Effector CD4-positive, alpha-beta T cell (primary cell): ENCODE data around the gene TMEM89.

Source experiments
- DNase-seq: peaks from one replicate; pipeline ENCODE4 v3.0.0-alpha.2; 2020

TMEM89 gene

DNA sequence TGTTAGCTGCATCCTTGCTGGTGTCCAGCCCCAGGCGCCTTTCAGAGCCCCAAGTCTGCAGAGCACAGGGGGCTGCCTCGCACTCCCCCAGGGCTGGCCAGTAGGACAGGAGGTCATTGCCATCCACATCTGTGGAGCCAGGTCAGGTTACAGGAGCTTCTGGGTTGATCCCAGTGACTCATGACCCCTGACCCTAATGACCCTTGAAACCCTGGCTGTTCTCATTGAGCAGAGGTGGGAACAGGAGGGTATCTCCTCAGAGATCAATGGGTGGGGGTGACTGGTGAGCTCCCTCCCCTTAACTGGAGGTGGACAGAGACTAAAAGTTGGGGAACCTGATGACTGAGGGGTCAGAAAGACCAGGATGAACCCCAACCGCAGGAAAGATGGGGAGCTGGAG lies 19.8 kb upstream of the TMEM89 start:
- DNase-seq, result no peak

GRCh38 chr3:48639944-48640606 lies 18.5 kb upstream of the TMEM89 start:
- no peak for DNase-seq

- DNase-seq, result no peak
Measured at GRCh38 chr3:48637305-48637704, 15.7 kb upstream of the TMEM89 start.

DNA sequence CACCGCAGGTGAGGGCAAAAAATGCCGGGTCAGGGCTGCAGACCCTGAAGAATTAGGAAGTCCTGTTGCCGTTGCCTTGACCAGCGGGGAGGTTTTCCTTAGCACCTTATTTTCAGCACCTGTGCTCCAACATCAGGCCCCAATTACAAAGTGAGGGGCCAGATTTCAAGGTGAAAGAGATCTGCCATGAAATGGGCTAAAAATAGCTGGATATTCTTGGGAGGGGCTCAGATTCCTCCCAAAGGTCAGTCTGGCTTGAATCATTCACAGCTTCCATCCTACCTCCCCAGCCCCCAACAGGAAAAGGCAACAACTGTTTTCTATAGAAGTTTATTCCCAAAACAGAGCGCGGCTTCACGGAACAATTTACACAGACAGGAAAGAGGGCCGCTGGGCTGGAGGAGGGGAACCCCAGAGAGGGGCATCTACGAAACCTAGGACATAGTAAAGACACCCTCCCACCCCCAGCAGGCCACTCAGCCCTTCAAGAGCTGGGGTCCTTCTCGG lies 14.6 kb upstream of the TMEM89 start:
- DNase-seq, result no peak

DNA sequence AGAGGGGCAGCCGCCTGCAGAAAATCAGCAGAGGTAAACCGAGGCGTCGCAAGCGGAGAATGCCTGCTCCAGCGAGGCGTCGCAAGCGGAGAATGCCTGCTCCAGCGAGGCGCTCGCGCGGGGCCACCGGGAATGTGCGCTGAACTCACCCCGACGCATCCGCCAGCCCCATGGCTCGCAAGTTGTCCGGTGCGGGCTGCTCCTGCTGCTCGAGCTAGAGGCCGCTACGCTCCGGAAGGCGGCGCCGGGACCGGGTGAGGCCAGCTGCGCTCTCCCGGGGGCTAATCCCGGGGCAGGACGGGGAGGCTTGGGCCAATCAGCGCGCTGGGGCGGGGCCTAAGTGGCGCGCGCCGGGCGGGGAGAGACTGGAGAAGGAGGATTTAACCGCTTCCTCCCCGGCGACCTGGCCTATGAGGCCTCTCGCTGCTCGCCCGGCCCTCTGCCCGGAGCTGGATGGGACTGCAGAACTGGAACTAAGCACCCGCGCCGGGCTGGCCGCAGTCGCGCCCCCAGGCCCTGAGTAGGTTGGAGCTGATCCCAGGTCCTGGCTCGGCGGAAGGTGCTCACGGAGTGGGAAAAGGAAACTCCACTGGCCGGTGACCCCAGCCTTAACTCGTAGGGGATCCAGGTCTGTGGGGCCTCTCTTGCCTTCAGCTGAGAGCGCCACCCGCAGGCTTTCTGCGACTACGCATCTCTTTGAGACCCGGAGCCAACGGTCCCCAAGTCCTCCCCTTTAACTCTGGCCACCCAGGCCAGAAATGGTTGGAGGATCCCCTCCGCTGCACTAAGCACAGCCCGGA lies 13.9 kb upstream of the TMEM89 start, which contains the start of gene SLC26A6:
Gene SLC26A6 (minus strand): TSS at position 240 of the 800 bp plus-strand sequence. CDS start 68 bp downstream, at position 172.
- peak; percentile 92 for DNase-seq

- DNase-seq, result peak; percentile 31
Measured at GRCh38 chr3:48634661-48635221, 13.2 kb upstream of the TMEM89 start.

DNA sequence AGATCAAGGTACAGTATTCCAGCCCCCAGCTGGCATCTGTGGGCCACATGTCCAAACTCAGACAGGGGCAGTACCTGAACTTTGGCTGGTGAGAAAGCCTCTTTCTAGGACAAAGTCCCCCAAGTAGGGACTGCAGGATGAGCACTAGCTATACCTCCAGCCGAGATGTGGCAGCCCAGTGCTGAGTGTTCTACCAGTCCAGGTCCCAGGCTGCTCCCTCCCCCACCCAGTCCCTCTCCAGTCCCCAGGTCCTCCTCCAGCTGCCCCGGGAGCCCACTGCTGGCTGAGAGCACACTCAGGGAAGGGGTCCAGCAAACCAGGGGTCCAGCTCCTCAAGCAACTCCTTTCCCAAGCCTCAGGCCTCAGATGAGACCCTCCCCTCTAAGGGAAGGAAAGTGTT lies 12.2 kb upstream of the TMEM89 start:
- no peak for DNase-seq

GRCh38 chr3:48633256-48633655 lies 11.7 kb upstream of the TMEM89 start:
- no peak for DNase-seq

GRCh38 chr3:48631516-48632448 lies 10.2 kb upstream of the TMEM89 start:
- DNase-seq, result no peak

- no peak for DNase-seq
Measured at GRCh38 chr3:48630833-48631232, 9.3 kb upstream of the TMEM89 start.

DNA sequence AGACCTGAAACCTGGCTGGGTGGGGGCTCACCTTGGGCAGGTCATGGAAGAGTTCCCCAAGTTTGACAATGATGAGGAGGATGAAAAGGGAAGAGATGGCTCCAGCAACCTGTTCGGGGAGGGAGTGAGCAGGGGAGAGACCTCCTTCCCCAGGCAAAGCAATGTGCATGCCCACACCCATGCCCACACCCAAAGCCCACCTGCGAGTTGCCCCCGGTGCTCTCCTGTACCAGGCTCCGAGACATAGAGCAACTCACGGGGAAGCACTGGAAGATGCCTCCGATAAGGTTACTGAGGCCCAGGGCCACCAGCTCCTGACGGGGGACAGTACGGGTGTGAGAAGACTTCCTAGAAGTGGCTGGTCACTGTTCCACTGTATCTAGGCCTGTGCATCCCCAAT lies 8.8 kb upstream of the TMEM89 start:
- no peak for DNase-seq

DNA sequence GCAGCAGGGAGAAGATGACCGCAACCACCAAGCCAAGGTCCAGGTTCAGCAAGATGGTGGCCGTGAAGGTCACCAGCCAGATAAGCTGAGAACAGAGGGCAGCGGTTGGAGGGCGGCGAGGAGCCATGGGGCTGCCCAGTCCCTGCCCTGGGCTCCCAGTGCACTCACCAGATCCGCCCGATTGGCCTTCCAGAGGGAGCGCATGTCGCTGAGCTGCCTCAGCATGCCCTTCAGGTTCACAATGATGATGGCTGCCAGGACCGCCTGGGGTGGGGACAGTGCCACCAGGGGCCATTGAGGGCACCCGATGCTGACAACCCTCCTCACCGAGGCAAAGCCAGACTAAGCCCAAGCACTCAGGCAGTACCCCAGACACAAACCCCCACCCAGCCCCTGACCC lies 8.3 kb upstream of the TMEM89 start:
- DNase-seq, result no peak

GRCh38 chr3:48628277-48629017 lies 6.9 kb upstream of the TMEM89 start:
- DNase-seq, result no peak

DNA sequence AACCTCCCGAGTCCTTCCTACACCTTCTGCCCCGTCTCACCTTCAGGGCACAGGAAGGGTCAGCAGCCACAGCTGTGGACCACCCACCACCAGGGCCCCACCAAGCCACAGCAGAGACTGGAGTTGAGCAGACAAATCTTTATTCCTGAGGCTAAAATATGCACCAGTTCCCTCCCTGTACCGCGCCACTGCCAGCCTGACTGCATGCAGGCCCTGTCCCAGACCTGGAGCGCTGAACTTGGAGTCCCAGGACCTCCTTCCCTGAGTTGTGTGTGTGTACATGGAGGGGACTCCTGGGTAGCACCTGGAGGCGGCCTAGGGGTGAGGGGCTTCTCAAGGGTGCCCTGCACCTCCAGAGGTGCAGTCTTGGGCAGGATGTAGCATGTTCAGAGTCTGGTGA lies 4.0 kb upstream of the TMEM89 start:
- no peak for DNase-seq

DNA sequence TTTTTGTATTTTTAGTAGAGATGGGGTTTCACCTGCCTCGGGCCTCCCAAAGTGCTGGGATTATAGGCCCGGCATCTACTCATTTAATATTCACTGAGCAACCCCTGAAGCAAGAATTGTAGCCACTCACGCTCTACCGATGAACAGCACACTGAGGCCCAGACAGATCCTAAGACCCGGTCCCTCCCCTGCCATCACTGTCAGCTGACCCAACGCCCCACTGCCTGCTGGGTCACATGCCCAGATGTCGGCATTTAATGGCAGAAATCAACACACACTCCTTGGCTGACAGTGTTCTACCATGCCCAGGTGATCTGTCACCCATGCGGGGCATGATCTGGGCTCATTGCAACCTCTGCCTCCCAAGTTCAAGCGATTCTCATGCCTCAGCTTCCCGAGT lies 3.2 kb upstream of the TMEM89 start:
- no peak for DNase-seq

- no peak for DNase-seq
Measured at GRCh38 chr3:48623851-48624547, 2.4 kb upstream of the TMEM89 start.

DNA sequence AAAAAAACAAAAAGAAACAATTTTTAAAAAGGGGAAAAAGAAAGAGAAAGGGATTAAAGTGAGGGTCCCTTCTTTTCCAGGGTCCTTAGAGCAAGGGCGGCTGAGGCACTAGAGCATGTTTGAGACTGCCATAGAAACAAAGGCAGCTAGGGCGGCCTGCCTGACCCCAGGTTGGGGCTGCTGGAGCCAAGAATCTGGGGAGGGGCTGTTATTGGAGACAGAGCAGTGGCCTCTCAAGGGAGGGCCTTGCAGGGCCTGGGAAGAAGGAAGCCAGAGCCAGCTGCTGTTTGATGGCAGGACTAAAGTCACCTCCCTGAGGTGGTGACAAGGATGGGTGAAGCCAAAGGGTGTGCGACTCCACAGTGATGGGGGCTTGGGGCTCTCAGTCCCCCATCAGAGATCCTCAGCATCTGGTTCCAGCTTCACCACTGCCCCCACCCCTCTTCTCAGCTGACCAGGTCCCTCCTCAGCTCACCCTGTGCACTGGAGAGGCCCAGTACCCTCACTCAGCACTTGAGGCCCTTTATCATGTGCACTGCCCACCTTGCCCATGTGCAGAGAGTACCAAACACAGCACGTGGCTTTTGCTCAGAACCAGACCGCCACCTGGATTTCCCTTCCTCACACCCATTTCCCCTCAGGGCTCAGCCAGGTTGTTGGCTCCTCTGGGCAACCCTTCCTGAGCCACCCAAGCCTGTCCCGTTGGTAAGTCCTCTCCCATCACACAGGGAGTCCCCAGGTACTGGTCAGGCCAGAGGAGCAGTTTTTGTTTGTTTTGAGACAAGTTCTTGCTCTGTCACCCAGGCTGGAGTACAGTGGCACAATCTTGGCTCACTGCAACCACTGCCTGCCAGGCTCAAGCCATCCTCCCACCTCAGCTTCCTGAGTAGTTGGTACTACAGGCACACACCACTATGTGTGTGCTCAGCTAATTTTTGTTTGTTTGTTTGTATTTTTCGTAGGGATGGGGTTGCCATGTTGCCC lies 1.7 kb downstream of the TMEM89 start:
- no peak for DNase-seq

GRCh38 chr3:48617559-48617958 lies 4.0 kb downstream of the TMEM89 start:
- DNase-seq, result no peak

DNA sequence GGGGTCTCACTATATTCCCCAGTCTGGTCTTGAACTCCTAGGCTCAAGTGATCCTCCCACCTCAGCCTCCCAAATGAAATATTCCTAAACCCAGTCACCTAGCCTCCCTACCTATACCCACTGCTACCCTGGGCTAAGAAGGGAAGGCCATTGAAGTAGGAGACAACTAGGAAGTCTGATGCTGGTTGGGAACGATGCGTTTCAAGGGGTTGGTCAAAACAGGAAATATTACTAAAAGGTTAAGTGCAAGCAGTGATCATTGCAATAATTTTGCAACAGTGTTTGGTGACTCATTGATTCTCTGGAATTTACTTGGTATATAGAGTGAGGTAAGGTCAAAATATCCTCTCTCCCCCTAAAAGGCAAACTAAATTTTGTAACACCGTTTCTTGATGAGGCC lies 7.5 kb downstream of the TMEM89 start:
- DNase-seq, result no peak

DNA sequence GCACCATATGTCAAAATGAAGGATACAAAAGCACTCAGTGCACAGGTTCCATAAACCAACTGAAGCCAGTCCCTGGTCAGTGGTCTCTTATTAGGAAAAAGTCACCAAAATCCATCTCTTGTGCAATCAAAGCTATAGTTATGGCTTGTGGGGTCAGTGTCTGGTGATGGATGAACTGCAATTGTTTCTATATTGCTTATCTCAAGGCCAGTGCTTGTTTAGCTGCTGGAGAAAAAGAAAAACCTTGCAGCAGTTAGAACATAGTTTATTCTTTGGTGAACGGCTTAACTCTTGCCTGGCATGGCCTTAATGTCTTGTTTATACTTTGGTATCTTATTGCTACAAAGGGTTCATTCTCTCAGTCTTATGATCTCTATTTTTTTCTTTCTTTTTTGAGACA lies 9.3 kb downstream of the TMEM89 start:
- DNase-seq, result no peak
